IMR-90 (cell line): Measurements from ENCODE around the gene SORL1. TPM values are rescaled to one million over a fixed set of nuclear protein-coding genes. Genes with fewer than 3 reads are reported as not detected.

Source experiments
- ATAC-seq: fragments of 200-7000 bp; cut with Tn5 transposase; 2 replicates; pipeline ENCODE4 v1.9.1; 2020; ENCODE audit warnings: low read depth, mild to moderate bottlenecking, moderate library complexity
- BruUV-seq: library from RNA; stranded (reverse); fragments of 400-500 nt; replicated peaks from 2 replicates; lab custom pipeline; 2021; lab: Mats Ljungman, UMichigan
- CTCF ChIA-PET: fragments of 300-600 bp; formaldehyde crosslinking; extraction: SDS; loops from one replicate; lab custom pipeline; 2021; ENCODE audit warnings: antibody characterized with exemption; lab: Yijun Ruan, JAX
- POLR2A ChIA-PET: fragments of 300-600 bp; sonication (Branson Sonifier 250); formaldehyde crosslinking; loops from one replicate; lab custom pipeline; 2022; ENCODE audit warnings: antibody characterized with exemption; ENCODE audit not compliant: unreplicated experiment; lab: Charles Lee
- DNase-seq: peaks from one replicate; pipeline ENCODE4 v3.0.0; 2013
- H2AFZ ChIP-seq: replicated peaks from 2 replicates; pipeline ENCODE3; 2013; ENCODE audit warnings: low read length, mild to moderate bottlenecking; ENCODE audit not compliant: poor library complexity
- H2AK5ac ChIP-seq: 2 replicates; pipeline ENCODE4 v1.6.1; 2013; ENCODE audit warnings: low read depth, low read length, inconsistent platforms
- H2AK9ac ChIP-seq: replicated peaks from 2 replicates; pipeline ENCODE3; 2013; ENCODE audit warnings: mild to moderate bottlenecking, low read depth, low read length, moderate library complexity; ENCODE audit not compliant: poor library complexity
- H2BK120ac ChIP-seq: 2 replicates; pipeline ENCODE4 v1.6.1; 2013; ENCODE audit warnings: low read depth, low read length, inconsistent platforms
- H2BK15ac ChIP-seq: 3 replicates; pipeline ENCODE4 v1.6.1; 2013; ENCODE audit warnings: low read depth, low read length, inconsistent platforms
- H2BK20ac ChIP-seq: 2 replicates; pipeline ENCODE4 v1.6.1; 2013; ENCODE audit warnings: low read depth, mild to moderate bottlenecking, inconsistent platforms, low read length, moderate library complexity
- H2BK5ac ChIP-seq: 2 replicates; pipeline ENCODE4 v1.6.1; 2013; ENCODE audit warnings: mild to moderate bottlenecking, low read depth, low read length, inconsistent platforms; ENCODE audit not compliant: poor library complexity, severe bottlenecking
- H3K14ac ChIP-seq: replicated peaks from 2 replicates; pipeline ENCODE4 v1.6.1; 2013; ENCODE audit warnings: low read depth, low read length, inconsistent platforms
- H3K18ac ChIP-seq: 2 replicates; pipeline ENCODE4 v1.6.1; 2013; ENCODE audit warnings: low read depth, low read length, control low read depth
- H3K23ac ChIP-seq: 2 replicates; pipeline ENCODE4 v1.6.1; 2013; ENCODE audit warnings: low read depth, low read length, inconsistent platforms
- H3K27ac ChIP-seq: 2 replicates; pipeline ENCODE4 v1.5.1; 2013; ENCODE audit warnings: mild to moderate bottlenecking, control low read depth, low read length; ENCODE audit not compliant: insufficient read depth
- H3K27me3 ChIP-seq: 2 replicates; pipeline ENCODE4 v1.6.1; 2013; ENCODE audit warnings: low read length; ENCODE audit not compliant: control insufficient read depth, insufficient read depth
- H3K36me3 ChIP-seq: 2 replicates; pipeline ENCODE4 v1.6.1; 2013; ENCODE audit warnings: low read length, mixed read lengths; ENCODE audit not compliant: control insufficient read depth, insufficient read depth
- H3K4ac ChIP-seq: 2 replicates; pipeline ENCODE4 v1.6.1; 2013; ENCODE audit warnings: low read depth, low read length, inconsistent platforms
- H3K4me1 ChIP-seq: 2 replicates; pipeline ENCODE4 v1.6.1; 2013; ENCODE audit warnings: low read length, mixed read lengths; ENCODE audit not compliant: control insufficient read depth, insufficient read depth
- H3K4me2 ChIP-seq: 2 replicates; pipeline ENCODE4 v1.6.1; 2013; ENCODE audit warnings: low read depth, mild to moderate bottlenecking, control low read depth, low read length, moderate library complexity
- H3K4me3 ChIP-seq: 2 replicates; pipeline ENCODE4 v1.5.1; 2013; ENCODE audit warnings: low read depth, mild to moderate bottlenecking, control low read depth, low read length, moderate library complexity; ENCODE audit not compliant: insufficient read depth
- H3K56ac ChIP-seq: 2 replicates; pipeline ENCODE4 v1.6.1; 2013; ENCODE audit warnings: low read length, inconsistent platforms; ENCODE audit not compliant: insufficient read depth; ENCODE audit errors: extremely low read depth
- H3K79me1 ChIP-seq, 2 experiments: 2 replicates each; pipeline ENCODE4 v1.6.1; 2013; ENCODE audit warnings: low read length in 2 of 2, inconsistent platforms in 1 of 2, low read depth in 1 of 2
- H3K9ac ChIP-seq: 2 replicates; pipeline ENCODE4 v1.6.1; 2013; ENCODE audit warnings: low read depth, low read length, control low read depth
- H3K9me1 ChIP-seq: 2 replicates; pipeline ENCODE4 v1.6.1; 2013; ENCODE audit warnings: low read length, inconsistent platforms; ENCODE audit not compliant: insufficient read depth
- H3K9me3 ChIP-seq: 2 replicates; pipeline ENCODE4 v1.6.1; 2013; ENCODE audit warnings: low read length; ENCODE audit not compliant: control insufficient read depth, insufficient read depth
- H4K20me1 ChIP-seq: 2 replicates; pipeline ENCODE4 v1.6.1; 2013; ENCODE audit warnings: low read length, inconsistent platforms; ENCODE audit not compliant: insufficient read depth
- H4K5ac ChIP-seq: 2 replicates; pipeline ENCODE4 v1.6.1; 2013; ENCODE audit warnings: mild to moderate bottlenecking, low read depth, low read length, control low read depth
- H4K8ac ChIP-seq, 2 experiments: 2 replicates each; pipeline ENCODE4 v1.6.1; 2013; ENCODE audit warnings: low read depth in 2 of 2, low read length in 2 of 2, control low read depth in 1 of 2, inconsistent platforms in 1 of 2
- H4K91ac ChIP-seq: 2 replicates; pipeline ENCODE4 v1.6.1; 2013; ENCODE audit warnings: low read depth, low read length, inconsistent platforms; ENCODE audit not compliant: insufficient read depth
- CTCF ChIP-seq: conservative IDR thresholded peaks from 2 replicates; pipeline ENCODE4 v1.5.1; 2012; ENCODE audit warnings: mild to moderate bottlenecking, low read depth, low read length, improper control_type of control experiment
- NFE2L2 ChIP-seq: fragments of 150-350 bp; IDR thresholded peaks from 2 replicates; pipeline ENCODE4 v1.6.1; 2016; ENCODE audit warnings: low read depth, mild to moderate bottlenecking, low read length
- POLR2A ChIP-seq: IDR thresholded peaks from 2 replicates; pipeline ENCODE4 v1.6.1; 2012; ENCODE audit warnings: mild to moderate bottlenecking, low read depth, low read length
- RAD21 ChIP-seq: IDR thresholded peaks from 2 replicates; pipeline ENCODE4 v1.6.1; 2012; ENCODE audit warnings: low read length, improper control_type of control experiment
- RCOR1 ChIP-seq: IDR thresholded peaks from 2 replicates; pipeline ENCODE4 v1.6.1; 2012; ENCODE audit warnings: mild to moderate bottlenecking, low read length, improper control_type of control experiment; ENCODE audit not compliant: insufficient replicate concordance
- WGBS, 2 experiments: methylation state at CpG; one replicate each; pipeline versions ENCODE4 v1.1.5 to v1.1.7; 2013; ENCODE audit warnings: missing lambda C conversion rate in 2 of 2; ENCODE audit not compliant: insufficient read length in 1 of 2; ENCODE audit errors: extremely low coverage in 2 of 2; 5-methylcytosine and 5-hydroxymethylcytosine counted together
- dilution Hi-C: fragments of 300-500 bp; cut with HindIII; formaldehyde crosslinking; loops from one replicate; pipeline ENCODE4 v1.14.3; 2018; ENCODE audit warnings: low sequenced_read_pairs; ENCODE audit not compliant: unreplicated experiment
- in situ Hi-C: fragments of 300-500 bp; cut with MboI; formaldehyde crosslinking; loops from 3 replicates; pipeline ENCODE4 v1.14.3; 2019; ENCODE audit warnings: low sequenced_read_pairs, inconsistent platforms, mixed read lengths
- intact Hi-C: fragments of 100-400 bp; cut with micrococcal nuclease; formaldehyde crosslinking; loops from 2 replicates; pipeline ENCODE4 v1.10.0; 2022
- polyA plus RNA-seq, 3 experiments: library from polyadenylated mRNA; depleted of rRNA; stranded (reverse); fragments of >200 nt; gene quantifications; 2 replicates each; pipeline ENCODE4 v1.2.3, GENCODE V29; 2012; ENCODE audit warnings: low replicate concordance in 1 of 3
- total RNA-seq: library from RNA; depleted of rRNA; stranded (reverse); fragments of >200 nt; gene quantifications from 2 replicates; pipeline ENCODE4 v1.2.3, GENCODE V29; 2012

Gene SORL1
- total and polyA plus RNA-seq, 2 of the 4 experiments (the other 2 are of a cell fraction), result 1.0 to 2.0 TPM

- H2BK5ac ChIP-seq, result no peak overlapping the region
- H3K9ac ChIP-seq, result no peak overlapping the region
- TF ChIP-seq RCOR1, result no peak
- TF ChIP-seq CTCF, result no peak
- no peak for TF ChIP-seq RAD21
- no peak for TF ChIP-seq POLR2A
- no peak for TF ChIP-seq NFE2L2
- H4K20me1 ChIP-seq, result peaks cover 4% of the 10 kb centered on the region; the same call in 1 of the 2 replicates
- H3K27me3 ChIP-seq, result peaks cover 12% of the 10 kb centered on the region
- H3K14ac ChIP-seq, result no peak overlapping the region
- H3K27ac ChIP-seq, result no peak overlapping the region
- in situ Hi-C loops (loop anchor here (25.0 kb wide), 1 partner anchor 651 kb away; the partner anchor contains the start of gene BLID), dilution Hi-C loops (no loop called here), intact Hi-C loops (loop anchor here (10.0 kb wide), 1 partner anchor 744 kb away; no protein-coding TSS in a partner anchor)
- H2BK120ac ChIP-seq, result no peak overlapping the region
- DNase-seq (no peak), ATAC-seq (no peak)
- H2BK20ac ChIP-seq, result no peak overlapping the region
- POLR2A ChIA-PET, result no interaction called here
- no peak overlapping the region for H3K56ac ChIP-seq
- H2BK15ac ChIP-seq, result no peak overlapping the region
- no peak overlapping the region for H3K4ac ChIP-seq
- peaks cover 11% of the 10 kb centered on the region for H3K4me1 ChIP-seq
- no peaks in the 10 kb centered on the region for H3K36me3 ChIP-seq
- no peak overlapping the region for H3K4me2 ChIP-seq
- 100% methylated on average over 1 of the region's 4 CpGs; no CpG with 5 or more reads in 1 of the 2 experiments for WGBS, 2 experiments
- no peak overlapping the region for H3K23ac ChIP-seq
- no peak overlapping the region for H3K4me3 ChIP-seq
- H2AFZ ChIP-seq, result no peak overlapping the region
- H2AK5ac ChIP-seq, result no peak overlapping the region; the same call in 1 of the 2 replicates
- H3K9me3 ChIP-seq, result no peaks in the 10 kb centered on the region
- BruUV-seq, result no TSS peak
- CTCF ChIA-PET, result no interaction called here
- peaks cover 9% of the 10 kb centered on the region; the same call in 1 of the 2 replicates for H3K9me1 ChIP-seq
- no peak overlapping the region for H3K18ac ChIP-seq
- peaks cover 0 to 3% of the 10 kb centered on the region in 2 experiments; a peak in 2 of 4 replicates for H3K79me1 ChIP-seq
- no peak overlapping the region for H4K5ac ChIP-seq
- H4K8ac ChIP-seq, result no peak overlapping the region
- no peak overlapping the region for H4K91ac ChIP-seq
- H2AK9ac ChIP-seq, result no peak overlapping the region
Observed at GRCh38 chr11:121460941-121461514, 8.9 kb downstream of the SORL1 start.
